Psoas muscle (tissue), 8 donors: ENCODE results near the gene STRADA. TPM values are rescaled to one million over a fixed set of nuclear protein-coding genes. Genes with fewer than 3 reads are reported as not detected.

ENCODE experiments used
- ATAC-seq, 4 donors: fragments of 200-7000 bp; cut with Tn5 transposase; one replicate each; pipeline ENCODE4 v1.9.1; 2020; ENCODE audit warnings: moderate library complexity in 3 of 4, mild to moderate bottlenecking in 2 of 4
- DNase-seq, 2 donors: peaks; one replicate each; pipeline ENCODE4 v3.0.0-alpha.2; 2020
- H3K27ac ChIP-seq: fragments of 200-600 bp; one replicate; pipeline ENCODE4 v1.8.0; 2022
- H3K27me3 ChIP-seq, 3 donors: fragments of 200-600 bp in 1 of 3; one replicate each; pipeline versions ENCODE4 v1.6.1 to v1.8.0; 2013 to 2022; ENCODE audit warnings: low read length in 2 of 3, mild to moderate bottlenecking in 2 of 3, moderate library complexity in 1 of 3; ENCODE audit not compliant: insufficient read depth in 3 of 3
- H3K36me3 ChIP-seq, 2 donors: fragments of 200-600 bp in 1 of 2; one replicate each; pipeline versions ENCODE4 v1.6.1 to v1.8.0; 2013 to 2022; ENCODE audit warnings: low read depth in 1 of 2, mild to moderate bottlenecking in 1 of 2, moderate library complexity in 1 of 2; ENCODE audit not compliant: insufficient read depth in 1 of 2
- H3K4me1 ChIP-seq: fragments of 200-600 bp; one replicate; pipeline ENCODE4 v1.8.0; 2022
- H3K4me3 ChIP-seq: fragments of 200-600 bp; one replicate; pipeline ENCODE4 v1.8.0; 2022; ENCODE audit warnings: mild to moderate bottlenecking
- H3K9me3 ChIP-seq: fragments of 200-600 bp; one replicate; pipeline ENCODE4 v1.8.0; 2022
- WGBS, 3 donors: extraction: QIAGEN DNeasy Blood & Tissue Kit; methylation state at CpG; one replicate each; pipeline versions ENCODE4 v1.1.6 to v1.1.7; 2013; 5-methylcytosine and 5-hydroxymethylcytosine counted together
- intact Hi-C, 2 donors: fragments of 100-400 bp; cut with DNase I; formaldehyde crosslinking; loops; one replicate each; pipeline versions ENCODE4 v1.11.0 to v1.14.2; 2022
- polyA plus RNA-seq, 3 donors: library from polyadenylated mRNA; stranded (reverse); fragments of 200-250 nt; gene quantifications; one replicate each; pipeline ENCODE4 v1.2.3, GENCODE V29; 2013
- total RNA-seq, 4 donors: library from RNA; stranded (reverse); fragmentation: NEBNext Ultra II Directional in 2 of 4; extraction: Animal tissue kit (Norgen Biotek cat#: 25700) in 2 of 4; gene quantifications; one replicate each; pipeline versions ENCODE4 v1.2.1 to v1.2.4, GENCODE V29; 2021 to 2023
- TF ChIP-seq, protein P1 (sequence below): fragments of 200-600 bp; IDR thresholded peaks from one replicate; pipeline ENCODE4 v1.8.0; 2022; ENCODE audit warnings: antibody characterized with exemption
- donor health status: healthy with polysubstance abuse.
- donor health status: DM: no; HTN: no; CAD: no; lungs with moderate emphysema.
- donor health status: Bipolar disorder and iron deficiency.
- donor health status: healthy.
- donor health status: DM: yes; HTN: yes; CAD: no.
- donor health status: DM: no; HTN: no; CAD: no.
- donor health status: DM: no; HTN: no; CAD: no.
- donor health status: DM: yes; HTN: yes; CAD: no.

Gene STRADA
- total and polyA plus RNA-seq, 7 donors: 6.7 to 14.9 (median 9.5) TPM

DNA sequence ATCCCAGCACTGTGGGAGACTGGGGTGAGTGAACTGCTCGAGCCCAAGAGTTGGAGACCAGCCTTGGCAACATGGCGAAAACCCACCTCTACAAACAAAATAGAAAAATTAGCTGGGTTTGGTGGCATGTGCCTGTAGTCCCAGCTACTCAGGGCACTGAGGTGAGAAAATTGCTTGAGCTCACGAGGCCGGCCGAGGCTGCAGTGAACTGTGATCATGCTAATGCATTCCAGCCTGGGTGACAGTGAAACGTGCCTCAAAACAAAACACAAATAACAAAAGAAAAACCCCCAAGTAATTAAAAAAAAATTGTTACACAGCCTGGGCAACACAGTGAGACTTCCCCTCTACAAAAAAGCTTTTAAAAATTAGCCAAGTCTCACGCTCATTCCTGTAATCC lies 26.8 kb upstream of the STRADA start:
- Histone ChIP-seq H3K4me1 (peaks cover 13% of the 10 kb centered on the region), H3K36me3 (peaks cover 6 to 33% of the 10 kb centered on the region in 2 donors), H3K27ac (peak overlapping the region; percentile 9), H3K4me3 (no peak overlapping the region), H3K9me3 (no peaks in the 10 kb centered on the region), H3K27me3 (no peaks in the 10 kb centered on the region)
- ATAC-seq (no peak), DNase-seq (no peak)
- intact Hi-C loops: no loop called here
- WGBS, 3 donors: 84 to 91% (median 90%) methylated on average over 7 of the region's 7 CpGs
- TF ChIP-seq, protein P1, sequence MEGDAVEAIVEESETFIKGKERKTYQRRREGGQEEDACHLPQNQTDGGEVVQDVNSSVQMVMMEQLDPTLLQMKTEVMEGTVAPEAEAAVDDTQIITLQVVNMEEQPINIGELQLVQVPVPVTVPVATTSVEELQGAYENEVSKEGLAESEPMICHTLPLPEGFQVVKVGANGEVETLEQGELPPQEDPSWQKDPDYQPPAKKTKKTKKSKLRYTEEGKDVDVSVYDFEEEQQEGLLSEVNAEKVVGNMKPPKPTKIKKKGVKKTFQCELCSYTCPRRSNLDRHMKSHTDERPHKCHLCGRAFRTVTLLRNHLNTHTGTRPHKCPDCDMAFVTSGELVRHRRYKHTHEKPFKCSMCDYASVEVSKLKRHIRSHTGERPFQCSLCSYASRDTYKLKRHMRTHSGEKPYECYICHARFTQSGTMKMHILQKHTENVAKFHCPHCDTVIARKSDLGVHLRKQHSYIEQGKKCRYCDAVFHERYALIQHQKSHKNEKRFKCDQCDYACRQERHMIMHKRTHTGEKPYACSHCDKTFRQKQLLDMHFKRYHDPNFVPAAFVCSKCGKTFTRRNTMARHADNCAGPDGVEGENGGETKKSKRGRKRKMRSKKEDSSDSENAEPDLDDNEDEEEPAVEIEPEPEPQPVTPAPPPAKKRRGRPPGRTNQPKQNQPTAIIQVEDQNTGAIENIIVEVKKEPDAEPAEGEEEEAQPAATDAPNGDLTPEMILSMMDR: no peak

DNA sequence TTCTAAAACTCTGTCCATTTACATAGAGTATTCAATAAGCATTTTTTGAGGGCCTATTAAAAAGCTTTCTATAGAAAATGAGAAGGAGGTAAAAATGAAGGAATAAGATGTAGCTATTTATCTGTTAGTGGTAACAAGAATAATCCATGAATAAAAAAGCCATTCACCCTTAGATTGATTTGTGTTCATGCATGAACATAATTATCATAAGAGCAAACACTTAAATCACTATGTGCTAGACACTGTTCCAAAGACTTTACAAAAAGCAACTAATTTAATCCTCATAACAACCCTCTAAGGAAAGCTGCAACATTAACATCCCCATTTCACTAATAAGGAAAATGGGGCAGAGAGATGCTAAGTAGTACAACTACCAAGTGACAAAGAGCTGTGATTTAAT lies 25.2 kb upstream of the STRADA start:
- Histone ChIP-seq H3K4me3 (no peak overlapping the region), H3K9me3 (no peaks in the 10 kb centered on the region), H3K36me3 (peaks cover 6 to 50% of the 10 kb centered on the region in 2 donors), H3K4me1 (peaks cover 8% of the 10 kb centered on the region), H3K27ac (no peak overlapping the region), H3K27me3 (no peaks in the 10 kb centered on the region)
- DNase-seq: no peak
- no peak for ATAC-seq
- intact Hi-C loops: no loop called here
- TF ChIP-seq, protein P1: no peak

DNA sequence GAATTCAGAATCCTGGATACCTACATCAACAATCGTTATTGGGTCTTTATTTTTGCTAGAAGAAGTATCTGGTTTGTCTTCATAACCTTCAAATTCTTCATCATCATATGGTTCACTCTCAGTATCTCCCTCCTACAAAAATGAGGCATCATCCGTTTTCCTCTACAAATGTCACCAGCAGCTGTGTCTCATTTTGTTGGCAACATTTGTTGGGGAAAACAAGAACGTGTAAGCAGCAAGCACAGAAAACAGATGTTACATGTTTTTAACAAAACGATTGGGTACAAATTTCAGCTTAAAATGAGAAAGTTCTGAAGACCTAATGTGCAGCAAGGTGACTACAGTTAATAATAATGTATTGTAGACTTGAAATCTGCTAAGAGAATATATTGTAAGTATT lies 23.1 kb upstream of the STRADA start:
- ATAC-seq (no peak), DNase-seq (no peak)
- Histone ChIP-seq H3K27ac (no peak overlapping the region), H3K4me1 (no peaks in the 10 kb centered on the region), H3K36me3 (peaks cover 0 to 71% of the 10 kb centered on the region in 2 donors), H3K4me3 (no peak overlapping the region), H3K27me3 (no peaks in the 10 kb centered on the region), H3K9me3 (no peaks in the 10 kb centered on the region)
- TF ChIP-seq, protein P1: no peak
- intact Hi-C loops: loop anchor here in 1 of 2 donors (5.0 kb wide), 1 partner anchor 53 kb away; no protein-coding TSS in a partner anchor
- 41 to 59% (median 45%) methylated on average over 4 of the region's 4 CpGs for WGBS, 3 donors

DNA sequence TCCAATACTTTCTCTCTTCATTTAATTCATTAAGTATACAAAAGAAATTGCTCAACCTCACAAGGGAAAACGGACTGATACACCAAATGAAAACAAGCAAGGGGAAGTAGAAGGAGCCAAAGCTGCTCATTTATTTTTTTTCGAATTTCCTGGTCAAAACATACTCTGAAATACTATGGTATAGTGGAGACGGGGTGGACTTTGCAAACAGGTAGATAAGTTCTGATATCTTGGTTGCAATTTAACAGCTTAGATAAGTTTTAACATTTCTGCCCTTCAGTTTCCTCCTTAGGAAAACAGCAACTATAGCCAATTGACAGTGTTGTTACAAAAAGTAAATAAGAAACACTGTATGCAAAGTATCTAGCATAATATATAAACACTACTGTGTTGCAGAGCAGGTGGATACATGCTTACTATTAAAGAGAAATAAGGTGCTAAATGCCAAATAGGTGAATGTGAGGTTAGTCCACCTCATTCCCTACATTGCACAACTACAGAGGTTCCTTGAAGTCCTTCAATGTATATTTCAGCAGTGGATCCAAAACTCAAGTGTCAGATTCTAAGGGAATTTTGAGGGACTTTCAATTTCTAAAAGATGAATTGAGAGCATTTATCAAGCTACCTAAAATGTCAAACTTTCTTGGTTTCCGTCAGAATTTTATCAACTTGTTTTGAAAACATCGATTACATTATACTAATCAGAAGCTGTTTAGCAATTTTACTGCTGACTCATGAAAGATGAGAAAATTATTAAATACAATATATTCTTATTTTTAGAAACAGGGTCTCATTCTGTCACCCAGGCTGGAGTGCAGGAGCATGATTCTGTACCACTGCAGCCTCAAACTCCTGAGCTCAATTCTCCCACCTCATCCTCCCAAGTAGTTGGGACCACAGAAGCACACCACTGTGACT lies 20.8 kb upstream of the STRADA start:
- no peak overlapping the region for H3K27ac ChIP-seq
- H3K9me3 ChIP-seq: no peaks in the 10 kb centered on the region
- intact Hi-C loops: loop anchor here in 1 of 2 donors (5.0 kb wide), 1 partner anchor 55 kb away; no protein-coding TSS in a partner anchor
- no peak overlapping the region for H3K4me3 ChIP-seq
- peaks cover 8 to 86% of the 10 kb centered on the region in 2 donors for H3K36me3 ChIP-seq
- DNase-seq: no peak
- H3K27me3 ChIP-seq: no peaks in the 10 kb centered on the region
- H3K4me1 ChIP-seq: no peaks in the 10 kb centered on the region
- TF ChIP-seq, protein P1: no peak
- no peak for ATAC-seq
- 85 to 89% (median 88%) methylated on average over 5 of the region's 5 CpGs for whole genome bisulfite sequencing, 3 donors
